Dedifferentiated amniotic fluid mesenchymal stem cell (primary cell): Measurements from ENCODE around the gene LGALS8.
"Not testable (repeated sequence)": the region's sequence is repeated elsewhere in the genome, so short reads cannot be mapped to it uniquely, and the experiment has no call there.

Source experiments
- DNase-seq: peaks from one replicate; pipeline ENCODE4 v3.0.0-alpha.2; 2016; ENCODE audit errors: extremely low spot score

Gene LGALS8

GRCh38 chr1:236523704-236524141 is at the start of gene LGALS8:
TSS of gene LGALS8 (plus strand) at chr1:236523982. CDS start at chr1:236526071, 2,089 bp downstream.
- DNase-seq: peak; percentile 65

GRCh38 chr1:236476019-236476418 is 47.8 kb upstream of the LGALS8 start:
- DNase-seq: no peak

GRCh38 chr1:236480758-236481436 is 42.9 kb upstream of the LGALS8 start:
- DNase-seq: no peak

- DNase-seq: no peak
Measured at GRCh38 chr1:236484310-236484971, 39.3 kb upstream of the LGALS8 start.

- no peak for DNase-seq
Measured at GRCh38 chr1:236486356-236487002, 37.3 kb upstream of the LGALS8 start.

GRCh38 chr1:236489161-236489560 is 34.6 kb upstream of the LGALS8 start:
- DNase-seq: not testable (repeated sequence)

- peak; percentile 71 for DNase-seq
Measured at GRCh38 chr1:236489710-236490377, 33.9 kb upstream of the LGALS8 start.

GRCh38 chr1:236491469-236492136 is 32.2 kb upstream of the LGALS8 start:
- no peak for DNase-seq

GRCh38 chr1:236492378-236492777 is 31.4 kb upstream of the LGALS8 start:
- no peak for DNase-seq

- no peak for DNase-seq
Measured at GRCh38 chr1:236494082-236494481, 29.7 kb upstream of the LGALS8 start.

GRCh38 chr1:236494586-236495466 is 29.0 kb upstream of the LGALS8 start:
- DNase-seq: no peak

- no peak for DNase-seq
Measured at GRCh38 chr1:236495467-236496112, 28.2 kb upstream of the LGALS8 start.

- DNase-seq: no peak
Measured at GRCh38 chr1:236497908-236498307, 25.9 kb upstream of the LGALS8 start.

- DNase-seq: no peak
Measured at GRCh38 chr1:236501093-236501492, 22.7 kb upstream of the LGALS8 start.

- DNase-seq: no peak
Measured at GRCh38 chr1:236502579-236502971, 21.2 kb upstream of the LGALS8 start.

- DNase-seq: peak; percentile 54
Measured at GRCh38 chr1:236502972-236503639, 20.7 kb upstream of the LGALS8 start.

GRCh38 chr1:236504338-236504737 is 19.4 kb upstream of the LGALS8 start:
- DNase-seq: not testable (repeated sequence)

GRCh38 chr1:236507022-236507700 is 16.6 kb upstream of the LGALS8 start:
- DNase-seq: peak; percentile 67

GRCh38 chr1:236508593-236509027 is 15.2 kb upstream of the LGALS8 start:
- no peak for DNase-seq
